ENCODE measurements around the gene DYRK2.

Gene DYRK2

DNA sequence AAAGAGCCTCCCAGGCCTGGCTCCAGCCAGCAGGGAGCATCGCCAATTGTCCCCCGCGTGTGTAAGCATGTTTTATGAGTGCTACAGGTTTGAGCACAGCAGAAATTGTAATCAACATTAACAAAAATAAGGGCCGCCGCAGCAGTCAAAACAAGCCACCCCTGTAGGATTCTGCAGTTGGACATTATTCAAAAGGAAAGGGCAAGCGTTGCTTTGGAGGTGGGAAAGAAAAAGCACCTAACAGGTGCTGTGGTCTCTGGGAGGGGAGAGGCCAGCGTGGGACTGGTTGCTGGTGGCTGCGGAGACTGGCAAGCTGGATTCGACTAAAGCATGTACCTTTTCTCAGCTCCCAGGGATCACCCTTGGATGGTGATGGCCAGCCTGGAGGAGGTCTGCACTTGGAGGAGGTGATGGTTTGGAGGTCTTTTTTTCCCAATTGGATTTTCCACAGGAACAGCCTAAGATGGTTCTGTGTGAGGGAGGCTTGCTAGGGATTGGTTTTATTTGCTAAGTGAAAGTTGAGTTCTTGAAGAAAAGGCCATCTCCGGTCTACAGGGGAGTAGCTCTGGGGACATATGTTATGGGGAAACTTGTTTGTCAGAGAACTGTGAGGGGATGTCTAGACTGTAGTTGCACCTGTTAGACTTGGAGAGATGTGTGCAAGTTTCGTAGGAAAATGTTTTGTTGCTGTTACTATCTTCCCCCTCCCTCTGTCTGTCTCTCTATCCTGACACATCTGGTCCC, 2.0 kb downstream of the DYRK2 start:
- Histone ChIP-seq H3K4me2 (ENCODE audit: low read depth, low read length) (peak overlapping the region; percentile 84), H2AFZ (ENCODE audit: low read length) (no peak overlapping the region), H3K9me3 (replicated peaks; ENCODE audit: insufficient read depth, low read length) (no peaks in the 10 kb centered on the region), H3K9ac (ENCODE audit: low read length) (peak overlapping the region; percentile 70; the same call in 1 of the 2 replicates), H3K36me3 (replicated peaks; ENCODE audit: insufficient read depth, low read length) (no peaks in the 10 kb centered on the region), H3K4me3 (ENCODE audit: low read length) (peak overlapping the region; percentile 87), H3K27me3 (replicated peaks; ENCODE audit: insufficient read depth, low read length) (no peaks in the 10 kb centered on the region), H3K27ac (ENCODE audit: low read length) (no peak overlapping the region), H3K79me2 (ENCODE audit: low read length) (peaks cover 63% of the 10 kb centered on the region), H4K20me1 (ENCODE audit: insufficient read depth, low read length) (peaks cover 17% of the 10 kb centered on the region; the same call in 1 of the 2 replicates), H3K9me2 (replicated peaks; ENCODE audit: insufficient read depth, low read length) (no peaks in the 10 kb centered on the region), H3K4me1 (ENCODE audit: low read length) (peaks cover 14% of the 10 kb centered on the region), H3F3A (ENCODE audit: insufficient read depth, low read length) (0 out of 2 replicates have a peak, but pooled peaks cover 5% of the 10 kb centered on the region)
- TF ChIP-seq EZH2 (optimal IDR thresholded peaks at IDR 0.05; ENCODE audit: low read depth, low read length) (no peak), EZH2phosphoT487 (IDR thresholded peaks at IDR 0.05; ENCODE audit: low read length) (no peak)
- TF ChIP-seq, protein P1, sequence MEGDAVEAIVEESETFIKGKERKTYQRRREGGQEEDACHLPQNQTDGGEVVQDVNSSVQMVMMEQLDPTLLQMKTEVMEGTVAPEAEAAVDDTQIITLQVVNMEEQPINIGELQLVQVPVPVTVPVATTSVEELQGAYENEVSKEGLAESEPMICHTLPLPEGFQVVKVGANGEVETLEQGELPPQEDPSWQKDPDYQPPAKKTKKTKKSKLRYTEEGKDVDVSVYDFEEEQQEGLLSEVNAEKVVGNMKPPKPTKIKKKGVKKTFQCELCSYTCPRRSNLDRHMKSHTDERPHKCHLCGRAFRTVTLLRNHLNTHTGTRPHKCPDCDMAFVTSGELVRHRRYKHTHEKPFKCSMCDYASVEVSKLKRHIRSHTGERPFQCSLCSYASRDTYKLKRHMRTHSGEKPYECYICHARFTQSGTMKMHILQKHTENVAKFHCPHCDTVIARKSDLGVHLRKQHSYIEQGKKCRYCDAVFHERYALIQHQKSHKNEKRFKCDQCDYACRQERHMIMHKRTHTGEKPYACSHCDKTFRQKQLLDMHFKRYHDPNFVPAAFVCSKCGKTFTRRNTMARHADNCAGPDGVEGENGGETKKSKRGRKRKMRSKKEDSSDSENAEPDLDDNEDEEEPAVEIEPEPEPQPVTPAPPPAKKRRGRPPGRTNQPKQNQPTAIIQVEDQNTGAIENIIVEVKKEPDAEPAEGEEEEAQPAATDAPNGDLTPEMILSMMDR (IDR thresholded peaks at IDR 0.05; ENCODE audit: low read length), result no peak
- DNase-seq, result no peak

DNA sequence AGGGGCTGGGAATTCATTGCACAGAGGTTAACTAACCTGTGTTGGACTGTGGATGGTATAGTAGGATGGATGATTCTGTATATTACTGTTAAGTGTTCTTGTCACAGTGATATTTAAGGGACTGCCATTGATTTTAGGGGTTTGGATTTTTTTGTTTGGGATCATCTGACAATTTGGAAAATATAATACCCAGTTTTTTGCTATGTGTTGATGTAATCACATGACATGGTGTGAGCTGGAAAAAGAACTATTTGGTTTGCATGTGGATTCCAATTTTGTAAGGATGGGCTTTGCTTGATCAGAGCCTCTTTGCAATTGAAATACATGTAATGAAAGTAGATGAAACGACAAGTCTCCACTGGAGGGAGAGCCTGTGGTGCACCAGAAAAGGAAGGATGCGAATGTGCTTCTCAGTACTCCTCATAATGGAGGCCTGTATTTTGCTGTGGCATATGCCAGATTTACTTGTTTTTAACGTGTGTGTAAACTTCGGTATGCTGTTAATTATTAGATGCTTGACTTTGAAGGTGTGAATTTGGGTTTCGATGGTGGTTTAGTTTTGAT, 2.7 kb downstream of the DYRK2 start:
- no peaks in the 10 kb centered on the region for H3K36me3 ChIP-seq (replicated peaks; ENCODE audit: insufficient read depth, low read length)
- H3K9me2 ChIP-seq (replicated peaks; ENCODE audit: insufficient read depth, low read length), result no peaks in the 10 kb centered on the region
- peaks cover 14% of the 10 kb centered on the region for H3K4me1 ChIP-seq (ENCODE audit: low read length)
- H3K79me2 ChIP-seq (ENCODE audit: low read length), result peaks cover 69% of the 10 kb centered on the region
- no peak overlapping the region for H3K27ac ChIP-seq (ENCODE audit: low read length)
- peak overlapping the region; percentile 84 for H3K4me2 ChIP-seq (ENCODE audit: low read depth, low read length)
- no peak overlapping the region for H3K9ac ChIP-seq (ENCODE audit: low read length)
- H4K20me1 ChIP-seq (ENCODE audit: insufficient read depth, low read length), result peaks cover 17% of the 10 kb centered on the region; the same call in 1 of the 2 replicates
- TF ChIP-seq, protein P1 (IDR thresholded peaks at IDR 0.05; ENCODE audit: low read length), result peak; percentile 16; the same call in 1 of the 2 replicates
- no peak for TF ChIP-seq EZH2 (optimal IDR thresholded peaks at IDR 0.05; ENCODE audit: low read depth, low read length)
- no peak overlapping the region for H2AFZ ChIP-seq (ENCODE audit: low read length)
- 0 out of 2 replicates have a peak, but pooled peaks cover 5% of the 10 kb centered on the region for H3F3A ChIP-seq (ENCODE audit: insufficient read depth, low read length)
- no peaks in the 10 kb centered on the region for H3K9me3 ChIP-seq (replicated peaks; ENCODE audit: insufficient read depth, low read length)
- H3K4me3 ChIP-seq (ENCODE audit: low read length), result peak overlapping the region; percentile 87; the same call in 1 of the 2 replicates
- peak; percentile 30 for DNase-seq
- H3K27me3 ChIP-seq (replicated peaks; ENCODE audit: insufficient read depth, low read length), result no peaks in the 10 kb centered on the region

DNA sequence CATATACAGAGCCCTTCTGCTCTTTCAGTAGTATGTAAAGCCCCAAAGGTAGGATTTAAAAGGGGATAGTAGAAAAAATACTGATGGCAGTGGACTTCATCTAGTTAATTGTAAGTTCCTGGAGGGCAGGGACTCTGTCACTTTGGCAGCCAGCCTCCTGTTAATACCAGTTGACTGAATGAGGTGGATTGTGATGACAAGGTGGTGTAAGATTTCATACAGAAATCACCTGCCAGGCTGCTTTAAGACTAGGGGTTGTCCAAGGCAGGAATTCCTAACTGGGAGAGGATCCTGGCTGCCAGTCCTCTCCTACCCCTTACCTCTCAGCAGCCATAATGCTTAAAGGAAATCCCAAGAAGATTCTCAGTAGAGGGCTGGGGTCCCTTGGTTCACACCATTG, 7.3 kb downstream of the DYRK2 start:
- H3F3A ChIP-seq (ENCODE audit: insufficient read depth, low read length), result no peaks in the 10 kb centered on the region
- H2AFZ ChIP-seq (ENCODE audit: low read length), result no peak overlapping the region
- H3K4me1 ChIP-seq (ENCODE audit: low read length), result peaks cover 6% of the 10 kb centered on the region
- no peaks in the 10 kb centered on the region for H3K9me3 ChIP-seq (replicated peaks; ENCODE audit: insufficient read depth, low read length)
- no peak overlapping the region for H3K27ac ChIP-seq (ENCODE audit: low read length)
- H3K4me3 ChIP-seq (ENCODE audit: low read length), result no peak overlapping the region
- no peak for TF ChIP-seq EZH2 (optimal IDR thresholded peaks at IDR 0.05; ENCODE audit: low read depth, low read length)
- TF ChIP-seq, protein P1 (IDR thresholded peaks at IDR 0.05; ENCODE audit: low read length), result no peak
- TF ChIP-seq EZH2phosphoT487 (IDR thresholded peaks at IDR 0.05; ENCODE audit: low read length), result no peak
- H3K79me2 ChIP-seq (ENCODE audit: low read length), result peaks cover 95% of the 10 kb centered on the region
- H3K9me2 ChIP-seq (replicated peaks; ENCODE audit: insufficient read depth, low read length), result no peaks in the 10 kb centered on the region
- no peak overlapping the region for H3K4me2 ChIP-seq (ENCODE audit: low read depth, low read length)
- DNase-seq, result no peak
- H3K36me3 ChIP-seq (replicated peaks; ENCODE audit: insufficient read depth, low read length), result peaks cover 14% of the 10 kb centered on the region; the same call in 1 of the 2 replicates
- no peaks in the 10 kb centered on the region for H3K27me3 ChIP-seq (replicated peaks; ENCODE audit: insufficient read depth, low read length)
- H4K20me1 ChIP-seq (ENCODE audit: insufficient read depth, low read length), result peaks cover 13% of the 10 kb centered on the region; the same call in 1 of the 2 replicates
- no peak overlapping the region for H3K9ac ChIP-seq (ENCODE audit: low read length)
